ENCODE results near the gene CHST12. TPM values are rescaled to one million over a fixed set of nuclear protein-coding genes. Genes with fewer than 3 reads are reported as not detected.

The CHST12 gene
- total and polyA plus RNA-seq, 10 of the 15 experiments (the other 5 are each of a cell fraction or from before 2014, with no cell fraction given) = 0.05 to 14.2 (median 3.3) TPM

GRCh38 chr7:2459674-2460073 is 56.3 kb downstream of the CHST12 start (continued):
- no peak for TF ChIP-seq CTCF (IDR thresholded peaks at IDR 0.05 in 2 of 3, conservative IDR thresholded peaks at IDR 0.05 in 1 of 3; ENCODE audit: control insufficient read depth in 2 of 3, extremely low read depth in 1 of 3, insufficient read depth in 1 of 3, low read depth in 3 of 3, low read length in 3 of 3)
- TF ChIP-seq ETV6 (conservative IDR thresholded peaks at IDR 0.05 in 1 of 2, IDR thresholded peaks at IDR 0.05 in 1 of 2; ENCODE audit: borderline replicate concordance in 1 of 2, low read depth in 1 of 2) = no peak
- no peak for TF ChIP-seq TAF1 (IDR thresholded peaks at IDR 0.05; ENCODE audit: borderline replicate concordance, low read depth, low read length)
- no peak for TF ChIP-seq REST (IDR thresholded peaks at IDR 0.05; ENCODE audit: low read depth, low read length)
- no peak for TF ChIP-seq FOXK2 (IDR thresholded peaks at IDR 0.05)
- no peak for TF ChIP-seq BCLAF1 (IDR thresholded peaks at IDR 0.05)
- TF ChIP-seq POLR2AphosphoS5 (IDR thresholded peaks at IDR 0.05; ENCODE audit: low read length) = no peak
- no peak for TF ChIP-seq CHD4 (IDR thresholded peaks at IDR 0.05)

Data from GM12878 (cell line).